A549 (cell line): ENCODE measurements around the gene METTL2B. TPM values are rescaled to one million over a fixed set of nuclear protein-coding genes. Genes with fewer than 3 reads are reported as not detected.
"Not testable (repeated sequence)": the region's sequence is repeated elsewhere in the genome, so short reads cannot be mapped to it uniquely, and the experiment has no call there.

Source experiments
- ATAC-seq, 2 experiments: fragments of 200-7000 bp in 1 of 2; fragments of >200 bp in 1 of 2; cut with Nextera tagmentation in 1 of 2; cut with Tn5 transposase in 1 of 2; 3 replicates each; pipeline versions ENCODE4 v1.8.0 to v1.9.1; 2018 to 2020; ENCODE audit warnings: mild to moderate bottlenecking in 1 of 2, moderate library complexity in 1 of 2
- CTCF ChIA-PET: fragments of 300-600 bp; sonication (Branson Sonifier 250); formaldehyde crosslinking; extraction: SDS; loops from one replicate; lab custom pipeline; 2021; ENCODE audit warnings: antibody characterized with exemption, inconsistent platforms; lab: Yijun Ruan, JAX
- POLR2A ChIA-PET: fragments of 350-600 bp; formaldehyde crosslinking; extraction: SDS; loops from one replicate; lab custom pipeline; 2021; ENCODE audit warnings: antibody characterized with exemption, inconsistent platforms; lab: Yijun Ruan, JAX
- DNase-seq, 2 experiments: peaks; one replicate each; pipeline versions ENCODE4 v3.0.0 to v3.0.0-alpha.2; 2011 to 2016; ENCODE audit warnings: low read depth in 1 of 2, low spot score in 1 of 2
- FAIRE-seq: peaks from 2 replicates; lab custom pipeline; 2011; peaks lifted over from hg19 to GRCh38; lab: Jason Lieb, UNC
- H3K27ac ChIP-seq, 2 experiments: fragments of >200 bp; sonication (Bioruptor Twin); formaldehyde crosslinking; 3 replicates each; pipeline ENCODE4 v1.5.1; 2016 to 2017
- H3K4me1 ChIP-seq: fragments of >200 bp; sonication (Bioruptor Twin); formaldehyde crosslinking; 3 replicates; pipeline ENCODE4 v1.6.1; 2016
- H3K4me2 ChIP-seq: fragments of >200 bp; sonication (Bioruptor Twin); formaldehyde crosslinking; 3 replicates; pipeline ENCODE4 v1.6.1; 2016
- H3K4me3 ChIP-seq: fragments of >200 bp; sonication (Bioruptor Twin); formaldehyde crosslinking; 3 replicates; pipeline ENCODE4 v1.5.1; 2016
- H3K9me3 ChIP-seq: fragments of >200 bp; sonication (Bioruptor Twin); formaldehyde crosslinking; 3 replicates; pipeline ENCODE4 v1.6.1; 2016
- ESRRA ChIP-seq: fragments of 150-350 bp; IDR thresholded peaks from 2 replicates; pipeline ENCODE4 v1.6.1; 2014; ENCODE audit warnings: mild to moderate bottlenecking, low read length, borderline replicate concordance
- FOSL2 ChIP-seq, 2 experiments: fragments of 450-650 bp in 1 of 2; fragments of >200 bp in 1 of 2; sonication (Bioruptor Twin) in 1 of 2; formaldehyde crosslinking; IDR thresholded peaks; 2 replicates each; pipeline versions ENCODE4 v1.5.0 to v1.6.1; 2016 to 2020; ENCODE audit warnings: mild to moderate bottlenecking in 1 of 2, moderate library complexity in 1 of 2
- HDAC2 ChIP-seq: fragments of 200-600 bp; sonication (generic); IDR thresholded peaks from 2 replicates; pipeline ENCODE4 v1.6.1; 2016
- HOXB13 ChIP-seq: fragments of 250-450 bp; sonication (Bioruptor Pico); IDR thresholded peaks from 2 replicates; pipeline ENCODE4 v1.5.0; 2020; ENCODE audit warnings: low read depth, mild to moderate bottlenecking, moderate library complexity
- MAX ChIP-seq: IDR thresholded peaks from 2 replicates; pipeline ENCODE4 v1.6.1; 2012
- NFE2L2 ChIP-seq: fragments of 150-350 bp; conservative IDR thresholded peaks from 2 replicates; pipeline ENCODE4 v1.6.1; 2014; ENCODE audit warnings: low read length
- POLR2A ChIP-seq: IDR thresholded peaks from 2 replicates; pipeline ENCODE4 v1.6.1; 2012; ENCODE audit warnings: mild to moderate bottlenecking, low read length
- TFCP2L1 ChIP-seq: fragments of 250-450 bp; sonication (Bioruptor Pico); IDR thresholded peaks from 2 replicates; pipeline ENCODE4 v1.5.0; 2021; ENCODE audit warnings: mild to moderate bottlenecking
- ZC3H11A ChIP-seq: fragments of 450-650 bp; IDR thresholded peaks from 2 replicates; pipeline ENCODE4 v1.6.1; 2014; ENCODE audit warnings: antibody characterized with exemption, mild to moderate bottlenecking
- WGBS: methylation state at CpG from one replicate; pipeline ENCODE4 v1.1.6; 2017; ENCODE audit errors: missing lambda C conversion rate; 5-methylcytosine and 5-hydroxymethylcytosine counted together
- polyA plus RNA-seq, 4 experiments: library from polyadenylated mRNA; depleted of rRNA in 3 of 4; stranded (reverse); fragments of >200 nt; fragmentation: RNase III in 1 of 4; extraction: RNeasy Plus Mini Kit Qiagen cat#74134 plus additional on column Dnase treatment in 1 of 4; gene quantifications; 2 replicates in 3 of 4; 3 replicates in 1 of 4; pipeline ENCODE4 v1.2.3, GENCODE V29; 2011 to 2017

Gene METTL2B
- polyA plus RNA-seq, 2 of the 4 experiments (the other 2 are of a cell fraction), result 25.9 to 49.1 TPM

- POLR2A ChIA-PET, H3K4me3 ChIP-seq, H3K9me3 ChIP-seq, FAIRE-seq: not testable (repeated sequence)
- TF ChIP-seq FOSL2 (IDR thresholded peaks at IDR 0.05) (peak; percentile 35; the same call in 1 of the 2 replicates), FOSL2 (CRISPR knock-in tag; IDR thresholded peaks at IDR 0.05) (peak; percentile 66)
- peaks cover 10% of the 10 kb centered on the region for H3K4me1 ChIP-seq
- CTCF ChIA-PET, result interaction anchor here (1.2 kb wide), 1 partner anchor 49 kb away, joined by 3 read pairs; no protein-coding TSS in a partner anchor
- WGBS, result 20% methylated on average over 5 of the region's 7 CpGs
- H3K27ac ChIP-seq, result peak overlapping the region in 1 of 2 experiments; percentile 52; a peak in 1 of 6 replicates
- DNase-seq (peak; percentile 24 to 81), ATAC-seq (peak; percentile 85 to 91)
- peak overlapping the region; percentile 5; the same call in 2 of the 3 replicates for H3K4me2 ChIP-seq
These were observed 46.8 kb downstream of the METTL2B start for GRCh38 chr7:128523226-128523931.

- CTCF ChIA-PET, result not testable (repeated sequence)
These were observed 47.5 kb downstream of the METTL2B start for GRCh38 chr7:128523932-128524524.

GRCh38 chr7:128525584-128525983 lies 49.0 kb downstream of the METTL2B start:
- DNase-seq, FAIRE-seq, CTCF ChIA-PET, H3K9me3 ChIP-seq, H3K4me3 ChIP-seq, H3K27ac ChIP-seq, H3K4me2 ChIP-seq: not testable (repeated sequence)
- WGBS, result 81% methylated on average over 3 of the region's 4 CpGs
- peak; percentile 25 to 47; a peak in 4 of 6 replicates for ATAC-seq
- POLR2A ChIA-PET, result interaction anchor here (0.6 kb wide), 1 partner anchor 70 kb away, joined by 4 read pairs; no protein-coding TSS in a partner anchor
- H3K4me1 ChIP-seq, result peaks cover 16% of the 10 kb centered on the region

More at GRCh38 chr7:128523932-128524524, 47.5 kb downstream of the METTL2B start:
- H3K4me3 ChIP-seq, H3K9me3 ChIP-seq, H3K27ac ChIP-seq, H3K4me2 ChIP-seq, DNase-seq, FAIRE-seq, POLR2A ChIA-PET: not testable (repeated sequence)
- ATAC-seq, result peak; percentile 12 to 28; a peak in 2 of 6 replicates
- 93% methylated on average over 7 of the region's 9 CpGs for WGBS
- peaks cover 10% of the 10 kb centered on the region for H3K4me1 ChIP-seq

GRCh38 chr7:128526062-128526466 lies 49.5 kb downstream of the METTL2B start:
- POLR2A ChIA-PET, H3K4me2 ChIP-seq, ATAC-seq, DNase-seq, CTCF ChIA-PET, H3K9me3 ChIP-seq, H3K27ac ChIP-seq, FAIRE-seq, H3K4me3 ChIP-seq: not testable (repeated sequence)
- peaks cover 16% of the 10 kb centered on the region for H3K4me1 ChIP-seq
- WGBS, result 42% methylated on average over 3 of the region's 3 CpGs

- H3K4me3 ChIP-seq, ATAC-seq, FAIRE-seq, H3K4me2 ChIP-seq, H3K27ac ChIP-seq, DNase-seq, CTCF ChIA-PET, POLR2A ChIA-PET, H3K9me3 ChIP-seq: not testable (repeated sequence)
- H3K4me1 ChIP-seq, result peaks cover 16% of the 10 kb centered on the region
- 96% methylated on average over 16 of the region's 16 CpGs for WGBS
These were observed 52.6 kb downstream of the METTL2B start for GRCh38 chr7:128529191-128529590.

GRCh38 chr7:128530121-128530854 lies 53.7 kb downstream of the METTL2B start:
- CTCF ChIA-PET, POLR2A ChIA-PET, H3K9me3 ChIP-seq, FAIRE-seq: not testable (repeated sequence)
- ATAC-seq (peak; percentile 12 to 16; a peak in 4 of 6 replicates), DNase-seq (peak in 1 of 2 experiments; percentile 32)
- Histone ChIP-seq H3K27ac (peak overlapping the region; percentile 95 to 99), H3K4me1 (peaks cover 16% of the 10 kb centered on the region), H3K4me2 (peak overlapping the region; percentile 98), H3K4me3 (peak overlapping the region; percentile 80)
- 15% methylated on average over 16 of the region's 50 CpGs for WGBS
- peak; percentile 3; the same call in 1 of the 2 replicates for TF ChIP-seq MAX

GRCh38 chr7:128530855-128531104 lies 54.2 kb downstream of the METTL2B start:
- CTCF ChIA-PET, result no interaction called here
- POLR2A ChIA-PET, result no interaction called here
- H3K27ac ChIP-seq, result peak overlapping the region; percentile 95 to 99
- DNase-seq (no peak), FAIRE-seq (no peak), ATAC-seq (peak in 1 of 2 experiments; percentile 82; a peak in 3 of 6 replicates)
- WGBS, result no CpG with 5 or more reads among the region's 38 CpGs
- H3K4me2 ChIP-seq, result peak overlapping the region; percentile 98
- peaks cover 16% of the 10 kb centered on the region for H3K4me1 ChIP-seq
- TF ChIP-seq ZC3H11A (no peak), FOSL2 (IDR thresholded peaks at IDR 0.05) (no peak), FOSL2 (CRISPR knock-in tag; IDR thresholded peaks at IDR 0.05) (no peak), NFE2L2 (no peak), HOXB13 (CRISPR knock-in tag) (no peak), HDAC2 (no peak), POLR2A (peak; percentile 49), TFCP2L1 (CRISPR knock-in tag) (no peak), ESRRA (no peak)
- TF ChIP-seq, all 56 proteins: peak for 1
- Histone ChIP-seq H3K9me3 (no peaks in the 10 kb centered on the region), H3K4me3 (peak overlapping the region; percentile 80)
